T47D (cell line): ENCODE data around the gene WFDC8.
A peak's percentile ranks its signal among the peaks of the same experiment; 100 is the strongest.
"Not testable (repeated sequence)": the region's sequence is repeated elsewhere in the genome, so short reads cannot be mapped to it uniquely, and the experiment has no call there.

Source experiments
- DNase-seq, 2 experiments: peaks; one replicate each; pipeline versions ENCODE4 v3.0.0 to v3.0.0-alpha.2; 2011 to 2012; ENCODE audit warnings: low read depth in 1 of 2, low spot score in 1 of 2
- JUND ChIP-seq: IDR thresholded peaks from 2 replicates; pipeline ENCODE4 v1.6.1; 2012; ENCODE audit warnings: low read depth
- in situ Hi-C: cut with HindIII; loops from 2 replicates; pipeline ENCODE4 v1.10.0; 2016; ENCODE audit warnings: low sequenced_read_pairs, low pct_unique_long_range_greater_than_20kb

The WFDC8 gene

DNA sequence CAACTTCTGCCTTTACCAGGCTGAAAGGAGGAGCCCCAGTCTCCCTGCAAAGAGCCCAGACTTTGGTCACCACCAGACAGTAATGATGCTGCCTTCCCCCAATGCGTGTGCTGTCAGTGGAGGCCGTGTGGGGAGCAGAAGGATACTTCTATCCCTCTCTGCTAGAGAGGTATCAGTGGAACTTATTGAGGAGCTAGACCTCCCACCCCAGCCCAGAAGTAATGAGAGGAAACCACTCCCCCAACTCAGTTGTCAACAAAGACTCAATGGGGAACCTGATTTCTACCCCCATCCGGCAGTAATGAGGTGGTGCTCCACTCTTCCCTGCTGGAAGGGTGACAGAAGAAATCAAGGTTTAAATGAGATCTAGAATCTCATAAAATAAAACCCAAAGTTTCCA is 4.4 kb upstream of the WFDC8 start:
- TF ChIP-seq JUND = no peak
- in situ Hi-C loops = no loop called here
- DNase-seq = no peak

DNA sequence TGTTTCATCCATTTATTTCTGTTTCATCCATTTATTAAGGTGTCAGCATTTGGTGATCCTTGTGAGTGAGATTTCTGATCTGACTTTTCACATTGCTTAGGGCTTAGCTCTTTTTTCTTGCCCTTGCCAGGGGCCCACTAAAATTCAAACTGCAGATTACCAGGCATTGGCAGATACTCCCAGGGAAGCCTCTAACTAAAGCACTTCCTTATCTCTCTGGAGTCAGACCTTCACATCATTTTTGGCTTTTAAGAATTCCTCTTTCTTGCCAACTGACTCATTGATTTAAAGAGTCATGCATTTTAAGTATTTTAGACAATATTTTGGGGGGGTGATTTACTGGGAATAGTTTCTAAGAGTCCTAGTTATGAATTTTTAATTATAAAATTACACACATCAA is 2.6 kb upstream of the WFDC8 start:
- in situ Hi-C loops = no loop called here
- TF ChIP-seq JUND = no peak
- no peak for DNase-seq

DNA sequence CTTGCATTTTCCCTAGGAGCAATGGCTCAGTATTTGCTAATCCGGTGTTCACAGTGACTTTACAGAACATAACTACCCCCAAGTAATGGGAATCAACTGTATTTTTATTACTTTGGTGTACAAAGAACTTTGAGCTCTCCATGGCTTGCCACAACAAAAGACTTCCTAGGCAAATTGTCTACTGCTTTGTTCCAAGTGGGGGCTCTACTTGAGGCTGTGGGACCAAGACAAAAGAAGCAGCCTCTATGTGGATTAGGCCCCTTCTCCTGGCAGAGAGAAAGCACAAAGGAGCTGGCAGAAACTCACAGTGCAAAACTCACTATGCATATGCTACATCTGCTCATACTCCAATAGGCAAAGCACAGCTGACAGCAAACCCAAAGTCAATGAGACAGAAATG is 853 bp downstream of the WFDC8 start:
- no peak for DNase-seq
- TF ChIP-seq JUND = no peak
- in situ Hi-C loops = no loop called here

DNA sequence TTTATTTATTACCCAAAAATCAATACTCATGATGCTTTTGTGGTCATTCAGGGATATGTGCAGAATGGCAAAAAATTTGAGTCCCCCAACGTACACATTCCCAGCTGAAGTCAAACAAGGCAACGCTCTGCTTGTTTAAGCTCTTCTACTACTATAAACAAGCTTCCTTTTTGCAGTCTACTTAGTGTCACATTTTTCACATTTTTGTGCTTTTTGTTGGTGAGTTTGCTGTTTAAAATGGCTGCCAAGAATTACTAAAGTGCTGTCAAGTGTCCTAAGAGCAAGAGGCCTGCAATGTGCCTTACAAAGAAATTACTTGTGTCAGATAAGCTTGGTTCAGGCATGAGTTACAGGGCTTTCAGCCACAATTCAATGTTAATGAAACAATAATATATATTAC is 2.1 kb downstream of the WFDC8 start:
- no peak for DNase-seq
- no peak for TF ChIP-seq JUND
- in situ Hi-C loops = no loop called here

DNA sequence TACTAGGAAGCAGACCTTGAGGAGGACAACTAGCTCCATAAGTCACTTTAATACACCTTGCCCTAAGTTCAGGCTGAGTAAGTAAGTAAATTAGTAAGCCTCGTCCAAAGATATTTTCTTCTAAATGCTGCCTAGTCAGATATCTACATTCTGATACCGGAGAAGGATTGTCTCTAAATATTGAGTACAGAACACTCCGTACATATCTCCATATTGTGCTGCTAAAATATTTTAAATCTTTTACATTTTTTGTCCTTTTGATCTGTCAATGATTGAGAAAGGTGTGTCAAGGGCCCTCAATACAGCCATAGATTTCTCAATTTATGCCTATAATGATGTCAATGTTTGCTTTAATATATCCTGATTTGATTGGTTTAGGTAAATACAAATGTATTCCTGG is 3.2 kb downstream of the WFDC8 start:
- no peak for TF ChIP-seq JUND
- in situ Hi-C loops = no loop called here
- DNase-seq = no peak

DNA sequence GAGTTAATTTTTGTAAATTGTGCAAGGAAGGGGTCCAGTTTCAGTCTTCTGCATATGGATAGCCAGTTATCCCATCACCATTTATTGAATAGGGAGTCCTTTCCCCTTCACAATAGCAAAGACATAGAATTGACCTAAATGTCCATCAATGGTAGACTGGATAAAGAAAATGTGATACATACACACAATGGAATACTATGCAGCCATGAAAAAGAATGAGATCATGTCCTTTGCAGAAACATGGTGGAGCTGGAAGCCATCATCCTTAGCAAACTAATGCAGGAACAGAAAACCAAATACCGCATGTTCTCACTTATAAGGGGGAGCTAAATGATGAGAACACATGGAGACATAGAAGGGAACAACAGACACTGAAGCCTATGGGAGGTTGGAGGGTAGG is 9.4 kb downstream of the WFDC8 start:
- in situ Hi-C loops, DNase-seq: not testable (repeated sequence)

DNA sequence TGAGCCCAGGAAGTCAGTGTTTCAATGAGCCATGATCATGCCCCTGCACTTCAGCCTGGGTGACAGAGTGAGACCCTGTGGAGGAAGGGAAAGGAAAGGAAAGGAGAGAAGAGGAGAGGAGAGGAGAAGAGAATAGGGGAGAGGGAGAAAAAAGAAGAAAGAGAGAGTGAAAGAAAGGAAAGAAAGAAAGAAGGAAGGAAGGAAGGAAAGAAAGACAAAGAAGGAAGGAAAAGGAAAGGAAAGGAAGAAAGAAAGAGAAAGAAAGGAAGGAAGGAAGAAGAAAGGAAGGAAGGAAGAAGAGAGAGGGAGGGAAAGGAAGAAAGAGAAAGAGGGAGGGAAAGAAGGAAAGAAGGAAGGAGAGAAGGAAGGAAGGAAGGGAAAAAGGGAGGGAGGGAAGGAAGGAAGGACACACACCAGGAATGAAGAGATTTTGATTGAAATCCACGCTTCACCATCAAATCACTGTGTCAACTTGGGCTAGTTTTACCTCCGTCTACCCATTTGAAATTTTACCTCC is 14.3 kb downstream of the WFDC8 start:
- in situ Hi-C loops = no loop called here

DNA sequence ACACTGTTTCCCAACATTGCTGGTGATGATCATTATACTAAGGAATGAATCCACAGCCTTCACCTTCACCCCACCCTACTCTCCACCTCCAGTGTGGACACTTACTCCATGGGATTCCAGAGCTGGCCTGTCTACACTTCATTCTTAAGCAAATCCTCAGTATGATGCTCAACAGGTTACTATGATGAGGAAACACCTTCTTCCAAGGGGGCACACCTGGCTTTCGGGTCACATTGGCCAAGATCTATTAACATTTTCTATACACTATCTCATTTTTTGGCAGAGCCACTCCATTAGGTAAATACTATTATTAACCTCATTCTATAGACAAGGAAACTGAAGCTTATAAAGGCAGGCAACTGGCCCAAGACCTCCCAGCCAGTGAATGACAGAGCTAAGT is 23.9 kb downstream of the WFDC8 start:
- in situ Hi-C loops = no loop called here
- TF ChIP-seq JUND = no peak
- no peak for DNase-seq

More for the DNA sequence above, 14.3 kb downstream of the WFDC8 start:
- no peak for TF ChIP-seq JUND
- no peak for DNase-seq

DNA sequence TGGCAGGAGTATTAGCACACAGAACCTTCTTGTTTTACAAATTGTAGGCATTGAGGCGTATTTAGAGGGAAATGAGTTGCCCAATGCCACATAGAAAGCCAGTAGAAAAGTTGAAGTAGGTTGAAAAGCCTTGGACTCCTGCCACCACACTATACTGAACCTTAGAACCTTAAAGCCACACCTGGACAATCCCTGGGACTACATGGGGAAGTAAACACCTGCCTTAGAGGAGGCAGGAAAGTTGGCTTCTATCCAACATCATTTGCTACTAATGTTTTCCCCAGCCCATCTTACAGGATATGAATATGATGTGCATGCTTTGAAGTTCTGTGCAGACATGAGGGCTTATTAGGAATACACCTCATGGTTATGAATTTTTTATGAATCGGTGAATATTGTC is 26.6 kb downstream of the WFDC8 start:
- DNase-seq = no peak
- in situ Hi-C loops = no loop called here
- no peak for TF ChIP-seq JUND

DNA sequence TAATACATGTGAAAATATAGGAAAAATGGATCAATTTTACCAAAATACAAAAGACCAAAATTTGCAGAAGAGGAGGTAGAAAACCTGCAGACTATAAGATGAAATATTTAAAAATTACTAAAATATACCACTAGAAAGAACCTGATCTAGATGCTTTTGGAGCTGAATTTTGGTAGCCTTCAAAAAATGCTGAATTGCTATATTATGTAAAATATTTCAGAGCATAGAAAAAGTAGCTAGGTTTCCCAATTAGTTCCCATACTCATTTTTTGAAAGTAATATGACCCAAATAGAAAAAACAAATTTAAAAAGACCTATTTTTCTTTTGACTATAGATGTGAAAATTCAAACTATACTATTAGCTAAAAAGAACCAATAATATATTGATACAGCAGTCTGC is 28.3 kb downstream of the WFDC8 start:
- no peak for TF ChIP-seq JUND
- DNase-seq = no peak
- in situ Hi-C loops = no loop called here

DNA sequence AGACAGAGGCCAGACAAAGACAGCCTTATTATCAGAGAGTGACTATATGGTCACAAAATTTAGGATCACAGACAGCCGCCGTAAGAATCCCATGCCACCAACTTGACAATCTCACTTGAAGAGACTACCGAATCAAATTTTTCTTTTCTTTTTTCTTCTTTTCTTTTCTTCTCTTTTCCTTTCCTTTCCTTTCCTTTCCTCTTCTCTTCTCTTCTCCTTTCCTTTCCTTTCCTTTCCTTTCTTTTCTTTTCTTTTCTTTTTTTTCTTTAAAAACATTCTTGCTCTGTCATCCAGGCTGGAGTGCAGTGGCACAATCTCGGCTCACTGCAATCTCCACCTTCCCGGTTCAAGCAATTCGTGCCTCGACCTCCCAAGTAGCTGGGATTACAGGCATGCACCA is 30.7 kb downstream of the WFDC8 start:
- TF ChIP-seq JUND = no peak
- no peak for DNase-seq
- in situ Hi-C loops = no loop called here

DNA sequence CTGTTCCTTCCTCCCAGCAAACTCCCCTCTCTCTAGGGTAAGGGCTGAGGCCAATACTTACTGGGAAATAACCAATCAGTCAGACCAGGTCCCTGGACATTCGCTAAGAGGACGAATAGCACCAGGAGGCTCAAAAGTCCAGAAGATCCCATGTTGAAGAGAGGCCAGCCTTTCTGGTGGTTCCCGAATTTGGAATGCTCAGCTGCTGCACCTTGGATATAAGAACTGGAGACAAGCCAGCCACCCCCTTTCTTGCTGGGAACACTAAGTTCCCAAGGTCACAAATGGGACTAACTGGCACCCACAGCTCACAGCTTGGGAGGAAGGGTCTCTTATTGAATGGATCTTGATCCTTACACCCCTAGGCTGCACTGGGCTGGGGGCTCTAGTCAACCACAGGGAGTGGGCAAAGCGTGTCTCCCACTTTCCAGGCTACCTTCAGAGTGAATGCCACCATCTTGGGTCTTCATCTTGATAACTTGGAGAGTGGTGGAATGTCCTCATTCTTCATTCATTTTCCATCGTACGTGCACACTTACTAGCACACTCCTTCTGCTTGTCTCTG is 31.8 kb downstream of the WFDC8 start, which contains the start of gene EPPIN:
TSS of gene EPPIN (minus strand) at position 196 of the 565 bp plus-strand sequence. CDS start at position 152, 44 bp downstream.
- DNase-seq = no peak
- TF ChIP-seq JUND = no peak
- in situ Hi-C loops = no loop called here

DNA sequence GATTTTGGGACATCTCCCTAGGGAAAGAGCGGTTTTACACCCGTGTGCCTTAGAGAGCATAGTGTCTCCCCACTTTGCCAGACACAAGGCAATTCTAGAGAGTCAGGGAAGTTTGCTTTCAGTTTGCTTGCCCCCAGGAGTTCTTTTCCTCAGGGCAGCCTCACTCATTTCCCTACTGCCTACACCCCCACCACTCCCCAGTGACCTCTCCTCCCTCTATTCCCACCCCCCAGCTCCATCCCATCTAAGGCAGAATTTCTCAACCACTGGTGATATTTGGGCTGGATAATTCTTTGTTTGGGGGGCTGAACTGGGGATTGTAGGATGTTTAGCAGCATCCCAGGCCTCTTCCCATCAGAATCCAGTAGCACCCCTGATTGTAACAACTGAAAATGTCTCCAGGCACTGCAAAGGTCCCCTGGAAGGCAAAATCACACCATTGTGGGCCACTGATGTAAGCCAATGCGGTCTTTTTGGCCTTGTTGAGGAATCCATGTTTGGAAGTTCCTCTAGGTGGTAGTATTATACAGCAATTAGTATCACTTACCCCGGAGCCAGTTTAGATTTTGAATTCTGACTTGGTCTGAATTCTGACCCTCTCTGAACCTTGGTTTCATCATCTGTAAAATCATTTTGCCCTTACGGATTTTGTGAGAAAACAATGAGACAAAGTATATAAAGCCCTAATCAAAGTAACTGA is 33.2 kb downstream of the WFDC8 start:
- in situ Hi-C loops = no loop called here
- DNase-seq = peak; percentile 39 to 47
- TF ChIP-seq JUND = no peak

DNA sequence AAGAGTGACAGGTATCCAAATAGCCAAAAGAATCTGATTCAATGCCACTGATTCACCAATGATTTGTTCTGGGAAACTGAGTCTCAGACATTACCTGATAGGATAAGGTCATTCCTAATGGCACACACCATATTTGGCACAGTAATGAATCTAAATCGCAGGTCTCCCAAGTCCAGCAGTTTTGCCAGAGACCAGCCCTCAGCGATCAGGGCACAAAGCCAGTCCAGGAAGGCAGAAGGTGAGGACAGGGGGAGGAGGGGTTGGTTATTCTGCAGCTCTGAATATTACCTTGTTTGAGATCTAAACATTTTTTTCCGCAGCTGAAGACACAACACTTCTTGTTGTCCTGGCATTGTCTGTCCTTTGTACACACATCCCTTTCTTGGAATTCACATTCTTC is 33.7 kb downstream of the WFDC8 start:
- DNase-seq = no peak
- in situ Hi-C loops = no loop called here
- no peak for TF ChIP-seq JUND
